Measurements from ENCODE around the gene CHST3.
"Not testable (repeated sequence)": the region's sequence is repeated elsewhere in the genome, so short reads cannot be mapped to it uniquely, and the experiment has no call there.

CHST3 gene

DNA sequence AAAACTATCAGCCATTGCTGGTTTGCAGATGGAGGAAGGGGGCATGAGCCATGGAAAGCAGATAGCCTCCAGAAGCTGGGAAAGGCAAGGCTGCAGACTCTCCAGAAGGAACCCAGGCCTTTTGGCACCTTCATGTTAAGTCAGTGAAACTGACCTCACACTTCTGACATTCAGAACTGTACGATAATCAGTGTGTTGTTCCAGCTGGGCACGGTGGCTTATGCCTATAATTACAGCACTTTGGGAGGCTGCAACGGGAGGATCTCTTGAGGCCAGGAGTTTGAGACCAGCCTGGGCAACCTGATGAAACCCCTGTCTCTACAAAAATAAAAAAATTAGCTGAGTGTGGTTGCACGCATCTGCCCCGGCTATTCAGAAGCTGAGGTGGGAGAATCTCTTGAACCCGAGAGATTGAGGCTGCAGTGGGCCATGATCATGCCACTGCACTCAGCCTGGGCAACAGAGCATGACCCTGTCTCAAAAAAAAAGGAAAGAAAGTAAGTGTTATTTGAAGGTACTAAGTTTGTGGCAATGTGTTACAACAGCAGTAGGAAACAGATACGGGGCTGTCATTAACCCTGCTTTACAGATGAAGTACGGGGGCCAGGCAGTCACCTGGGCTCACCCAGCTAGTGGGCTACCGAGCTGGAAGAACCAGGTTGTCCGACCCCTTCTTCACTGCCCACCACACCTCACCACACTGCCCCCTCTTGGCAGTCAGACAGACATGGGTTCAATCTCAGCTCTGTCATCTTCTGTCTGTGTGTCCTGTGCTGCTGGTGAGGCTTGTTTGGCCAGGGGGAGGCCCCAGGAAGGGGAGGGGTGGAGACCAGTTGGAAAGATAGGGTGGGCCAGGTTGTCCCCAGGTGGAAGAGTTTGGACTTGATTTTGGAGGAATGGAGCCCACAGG, 18.3 kb downstream of the CHST3 start:
- in situ Hi-C loops (cut with MboI; ENCODE audit: low pct_unique_long_range_greater_than_20kb, low sequenced_read_pairs): no loop called here
- no peak for DNase-seq

DNA sequence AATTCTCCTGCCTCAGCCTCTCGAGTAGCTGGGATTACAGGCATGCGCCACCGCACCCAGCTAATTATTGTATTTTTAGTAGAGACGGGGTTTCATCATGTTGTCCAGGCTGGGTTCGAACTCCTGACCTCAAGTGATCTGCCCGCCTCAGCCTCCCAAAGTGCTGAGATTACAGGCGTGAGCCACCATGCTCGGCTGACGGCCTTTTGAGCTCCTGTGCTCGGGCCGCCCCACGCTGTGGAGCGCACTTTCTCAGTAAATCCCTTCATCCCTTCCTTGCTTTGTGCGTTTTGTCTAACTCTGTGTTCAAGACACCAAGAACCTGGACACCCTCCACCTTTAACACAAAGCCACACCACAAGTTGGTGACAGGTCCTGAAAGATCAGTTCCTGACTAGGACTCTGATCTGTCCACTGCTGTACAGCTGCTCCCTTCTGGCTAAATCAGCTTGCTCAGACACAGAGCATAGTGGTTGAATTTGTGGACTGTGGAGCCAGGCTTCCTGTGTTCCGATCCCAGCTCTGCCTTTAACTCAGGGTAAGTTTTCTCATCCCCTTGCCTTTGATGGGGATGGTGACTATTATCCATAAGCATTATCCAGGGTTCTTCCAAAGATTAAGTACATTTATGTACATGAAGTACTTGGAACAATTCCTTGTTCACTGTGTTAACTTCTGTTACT, 20.1 kb downstream of the CHST3 start:
- in situ Hi-C loops (cut with MboI; ENCODE audit: low pct_unique_long_range_greater_than_20kb, low sequenced_read_pairs): no loop called here
- DNase-seq: no peak

GRCh38 chr10:71984809-71985388, 20.7 kb downstream of the CHST3 start:
- in situ Hi-C loops (cut with MboI; ENCODE audit: low pct_unique_long_range_greater_than_20kb, low sequenced_read_pairs): no loop called here
- no peak for DNase-seq

- no peak for DNase-seq
- in situ Hi-C loops (cut with MboI; ENCODE audit: low pct_unique_long_range_greater_than_20kb, low sequenced_read_pairs): no loop called here
These were observed 21.5 kb downstream of the CHST3 start for GRCh38 chr10:71985542-71986250.

GRCh38 chr10:71988895-71989294, 24.7 kb downstream of the CHST3 start:
- in situ Hi-C loops (cut with MboI; ENCODE audit: low pct_unique_long_range_greater_than_20kb, low sequenced_read_pairs); DNase-seq: not testable (repeated sequence)

DNA sequence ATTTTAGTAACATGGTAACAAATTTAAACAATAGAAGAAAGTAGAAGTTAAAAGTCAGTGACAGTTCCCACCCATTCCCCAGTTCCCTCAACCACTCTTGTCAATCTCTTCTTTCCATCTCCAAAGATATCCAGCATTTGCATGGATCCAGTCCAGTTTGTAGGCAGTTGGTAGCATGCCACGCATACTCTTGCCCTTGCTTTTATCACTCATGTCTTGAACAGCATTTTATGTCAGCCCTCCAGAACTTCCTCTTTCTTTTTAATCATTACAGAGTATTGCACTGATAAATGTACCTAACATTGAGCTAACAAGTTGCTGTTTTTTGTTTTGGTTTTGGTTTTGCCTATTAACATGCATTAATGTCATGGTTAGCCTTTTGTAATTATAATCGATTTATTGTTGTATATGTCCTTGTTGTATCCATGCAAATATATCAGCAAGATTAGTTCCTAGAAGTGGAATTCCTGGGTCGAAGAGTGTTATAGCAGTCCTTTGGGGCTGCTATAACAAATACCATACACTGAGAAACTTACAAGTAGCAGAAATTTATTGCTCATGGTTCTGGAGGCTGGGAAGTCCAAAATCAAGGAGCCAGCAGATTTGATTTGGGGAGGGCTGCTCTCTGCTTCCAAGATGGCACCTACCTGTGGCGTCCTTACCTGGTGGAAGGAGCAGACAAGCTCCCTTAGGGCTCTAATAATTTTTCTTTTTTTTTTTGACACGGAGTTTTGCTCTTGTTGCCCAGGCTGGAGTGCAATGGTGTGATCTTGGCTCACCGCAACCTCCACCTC, 25.7 kb downstream of the CHST3 start:
- DNase-seq: peak; percentile 28
- in situ Hi-C loops (cut with MboI; ENCODE audit: low pct_unique_long_range_greater_than_20kb, low sequenced_read_pairs): no loop called here

GRCh38 chr10:71990706-71991269, 26.6 kb downstream of the CHST3 start:
- DNase-seq: no peak

DNA sequence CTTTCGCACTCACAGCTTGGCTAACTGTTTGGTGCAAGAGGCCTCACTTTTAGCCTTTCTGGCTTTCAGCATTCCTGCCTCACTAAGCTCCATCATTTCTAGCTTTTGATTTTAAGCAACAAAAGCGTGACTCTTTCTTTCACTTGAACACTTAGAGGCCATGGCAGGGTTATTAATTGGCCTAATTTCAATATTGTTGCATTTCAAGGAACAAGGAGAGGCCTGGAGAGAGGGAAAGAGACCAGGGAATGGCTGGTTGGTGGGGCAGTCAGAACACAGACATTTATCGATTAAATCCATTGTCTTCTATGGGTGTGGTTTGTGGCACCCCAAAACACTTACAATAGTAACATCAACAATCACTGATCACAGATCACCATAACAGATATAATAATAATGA, 31.3 kb downstream of the CHST3 start:
- DNase-seq: no peak
- in situ Hi-C loops (cut with MboI; ENCODE audit: low pct_unique_long_range_greater_than_20kb, low sequenced_read_pairs): no loop called here

More at GRCh38 chr10:71990706-71991269, 26.6 kb downstream of the CHST3 start:
- in situ Hi-C loops (cut with MboI; ENCODE audit: low pct_unique_long_range_greater_than_20kb, low sequenced_read_pairs): no loop called here

DNA sequence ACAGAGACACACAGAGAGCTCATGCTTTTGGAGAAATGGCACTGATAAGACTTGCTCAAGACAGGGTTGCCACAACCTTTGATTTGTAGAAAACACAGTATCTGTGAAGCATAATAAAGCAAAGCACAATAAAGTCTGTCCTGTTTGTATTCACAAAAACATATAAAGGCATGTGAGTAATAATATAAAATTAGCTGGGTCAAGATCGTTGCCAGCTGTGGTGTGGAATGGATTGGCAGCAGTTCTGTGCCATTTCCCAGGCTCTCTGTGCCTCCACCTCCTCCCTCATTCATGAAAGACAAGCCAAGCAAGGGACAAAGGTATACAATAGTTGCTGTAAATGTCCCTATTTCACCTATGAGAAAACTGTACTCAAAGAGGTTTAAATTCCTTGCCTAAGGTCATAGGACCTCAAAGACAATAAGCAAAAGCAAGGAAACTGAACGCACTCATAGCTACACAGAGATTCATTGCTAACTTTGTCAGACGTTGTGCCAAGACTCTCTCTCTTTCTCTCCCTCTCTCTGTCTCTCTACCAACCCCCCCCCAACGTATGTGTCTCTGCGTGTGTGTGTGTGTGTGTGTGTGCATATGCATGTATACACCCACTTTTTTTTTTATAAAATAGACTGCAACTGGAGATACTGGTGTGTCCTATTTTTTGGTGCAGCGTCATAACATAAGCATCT, 31.8 kb downstream of the CHST3 start:
- in situ Hi-C loops (cut with MboI; ENCODE audit: low pct_unique_long_range_greater_than_20kb, low sequenced_read_pairs): no loop called here
- no peak for DNase-seq

DNA sequence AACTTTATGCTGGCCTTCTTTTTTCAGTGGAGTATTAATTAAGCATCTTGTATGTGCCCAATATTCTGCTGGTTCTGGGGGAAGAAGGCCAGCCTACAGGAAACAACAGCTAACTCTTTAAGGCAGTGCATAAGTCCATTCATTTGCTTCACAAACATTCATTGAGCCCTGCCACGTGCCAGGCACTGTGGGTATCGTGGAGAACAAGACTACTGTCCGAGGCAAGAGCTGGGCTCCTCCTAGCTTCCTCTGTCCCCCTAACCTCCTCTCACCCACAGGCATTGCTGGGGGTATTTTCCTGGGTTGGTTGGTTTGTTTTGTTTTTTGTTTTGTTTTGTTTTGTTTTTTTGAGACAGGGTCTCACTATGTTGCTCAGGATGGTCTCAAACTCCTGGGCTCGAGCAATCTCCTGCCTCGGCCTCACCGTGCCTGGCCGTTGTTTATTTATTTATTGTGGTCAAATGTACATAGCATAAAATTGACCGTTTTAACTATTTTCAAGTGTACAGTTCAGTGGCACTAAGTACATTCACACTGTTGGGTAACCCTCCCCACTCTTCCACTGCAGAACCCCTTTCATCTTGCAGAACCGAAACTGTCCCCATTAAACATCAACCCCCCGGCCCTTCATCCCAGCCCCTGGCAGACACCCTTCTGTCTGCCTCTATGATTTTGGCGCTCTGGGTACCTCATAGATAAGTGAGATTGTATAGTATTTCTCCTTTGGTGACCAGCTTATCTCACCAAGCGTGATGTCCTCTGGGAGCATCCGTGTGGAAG, 32.6 kb downstream of the CHST3 start:
- in situ Hi-C loops (cut with MboI; ENCODE audit: low pct_unique_long_range_greater_than_20kb, low sequenced_read_pairs): no loop called here
- no peak for DNase-seq

DNA sequence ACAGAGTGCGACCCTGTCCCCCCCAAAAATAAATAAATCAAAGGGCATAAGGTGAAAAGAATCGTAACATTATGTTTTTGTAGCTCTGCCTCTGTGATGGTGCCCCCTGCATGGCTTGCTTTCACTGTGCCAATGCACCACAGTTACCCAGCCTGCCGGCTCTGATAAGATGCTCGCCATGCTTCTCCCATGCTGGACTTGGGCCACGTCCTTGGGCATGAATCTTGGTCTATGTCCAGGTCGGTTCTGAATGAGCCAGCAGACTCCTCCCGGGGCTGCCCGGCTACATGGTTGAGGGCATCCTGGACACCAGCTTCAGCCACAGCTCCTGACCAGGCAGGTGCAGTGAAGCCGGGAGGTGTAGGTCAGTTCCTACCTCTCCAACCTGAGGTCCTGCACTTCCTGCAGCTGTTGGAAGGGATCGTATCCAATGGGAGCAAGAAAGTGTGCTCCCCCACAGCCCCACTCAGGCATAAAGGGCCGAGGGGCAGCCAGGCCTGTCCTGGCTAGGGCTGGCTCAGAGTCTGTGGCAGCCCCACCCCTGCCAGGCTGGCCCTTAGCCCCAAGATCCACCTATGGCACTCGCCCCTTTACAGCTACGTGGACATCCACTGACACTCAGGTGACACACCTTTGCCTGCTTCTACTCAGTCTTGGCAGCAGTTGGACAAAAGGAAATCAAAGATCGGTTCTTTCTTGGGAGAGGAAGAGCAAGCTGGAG, 34.1 kb downstream of the CHST3 start:
- in situ Hi-C loops (cut with MboI; ENCODE audit: low pct_unique_long_range_greater_than_20kb, low sequenced_read_pairs): no loop called here

GRCh38 chr10:71998840-71999194, 34.6 kb downstream of the CHST3 start:
- DNase-seq: no peak
- in situ Hi-C loops (cut with MboI; ENCODE audit: low pct_unique_long_range_greater_than_20kb, low sequenced_read_pairs): no loop called here

More for the DNA sequence above, 34.1 kb downstream of the CHST3 start:
- DNase-seq: no peak

- DNase-seq: no peak
- in situ Hi-C loops (cut with MboI; ENCODE audit: low pct_unique_long_range_greater_than_20kb, low sequenced_read_pairs): no loop called here
These were observed 35.3 kb downstream of the CHST3 start for GRCh38 chr10:71999360-72000072.

DNA sequence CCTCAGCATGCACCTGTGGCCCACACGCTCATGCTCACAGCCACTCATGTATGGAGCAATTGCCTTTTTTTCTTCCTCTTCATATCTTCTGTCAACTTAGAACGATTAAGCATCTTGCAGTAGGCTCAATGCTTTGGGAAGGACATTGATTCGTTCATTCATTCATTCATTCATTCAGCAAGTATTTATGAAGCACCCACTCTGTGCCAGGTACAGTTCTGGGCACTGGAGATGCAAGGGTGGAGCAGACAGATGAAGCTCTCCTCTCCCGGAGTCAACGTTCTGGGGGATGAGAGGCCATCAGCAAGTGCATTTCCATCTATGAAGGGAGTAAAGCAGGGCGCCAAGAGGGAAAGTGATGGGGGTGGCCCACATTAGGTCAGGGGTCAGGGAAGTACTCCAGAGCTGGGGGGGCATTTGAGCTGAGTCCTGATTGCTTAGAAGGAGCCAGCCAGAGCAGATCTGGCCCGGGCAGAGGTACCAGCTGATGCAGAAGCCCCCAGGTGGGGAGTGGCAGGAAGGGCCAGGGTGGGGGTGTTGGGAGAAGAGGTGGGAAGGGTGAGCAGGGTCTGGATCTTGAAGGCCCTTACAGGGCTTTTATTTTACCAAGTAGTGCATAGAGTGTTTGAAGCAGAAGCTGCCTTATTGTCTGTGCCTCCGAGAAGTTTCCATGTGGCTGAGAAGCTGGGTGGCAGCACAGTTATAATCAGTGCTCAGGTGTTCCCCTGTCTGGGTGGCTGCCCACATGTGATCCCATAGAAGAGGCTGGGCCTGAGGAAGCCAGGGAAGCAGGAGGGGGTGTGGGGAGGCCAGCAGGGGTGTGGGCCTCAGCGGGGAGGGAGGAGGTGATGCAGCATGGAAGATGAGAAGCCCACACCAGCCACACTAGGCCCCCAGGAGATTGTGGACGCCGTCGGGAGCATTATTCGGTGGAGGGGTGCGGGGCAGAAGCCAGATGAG, 36.2 kb downstream of the CHST3 start:
- in situ Hi-C loops (cut with MboI; ENCODE audit: low pct_unique_long_range_greater_than_20kb, low sequenced_read_pairs): no loop called here
- no peak for DNase-seq

GRCh38 chr10:72001033-72001395, 36.8 kb downstream of the CHST3 start:
- in situ Hi-C loops (cut with MboI; ENCODE audit: low pct_unique_long_range_greater_than_20kb, low sequenced_read_pairs): no loop called here
- no peak for DNase-seq
